ENCODE data around the gene FKBP1A.
"Not testable (repeated sequence)": the region's sequence is repeated elsewhere in the genome, so short reads cannot be mapped to it uniquely, and the experiment has no call there.

DNA sequence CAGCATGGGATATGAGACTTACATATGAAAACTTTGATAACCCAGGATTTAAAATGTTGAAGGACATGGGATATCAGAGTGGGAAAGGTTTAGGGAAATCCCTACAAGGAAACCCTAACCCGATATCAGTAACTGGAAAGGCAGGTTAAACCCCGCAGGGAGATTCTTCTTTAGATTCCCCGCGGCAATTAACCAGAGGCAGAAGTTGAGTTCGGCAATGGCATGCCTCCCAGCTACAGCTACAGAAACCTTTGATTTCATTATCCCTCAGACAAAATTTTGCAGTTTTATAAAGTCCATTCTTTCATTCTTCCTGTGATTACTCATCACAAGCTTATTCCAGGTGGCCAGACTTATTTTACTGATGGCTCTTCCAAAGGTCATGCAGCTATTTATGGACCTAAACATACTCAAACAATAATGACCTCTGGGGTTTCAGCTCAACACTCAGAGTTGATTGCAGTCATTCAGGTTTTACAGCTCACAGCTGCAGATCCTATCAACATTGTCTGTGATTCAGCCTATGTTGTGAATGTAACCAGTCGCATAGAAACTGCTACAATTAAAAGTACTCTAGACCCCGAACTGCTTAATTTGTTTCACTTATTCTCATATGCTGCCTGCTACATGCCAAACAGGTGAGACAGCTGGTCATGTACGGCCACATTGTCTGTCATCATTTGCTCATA, 7.0 kb upstream of the FKBP1A start:
- TF ChIP-seq, protein P1, sequence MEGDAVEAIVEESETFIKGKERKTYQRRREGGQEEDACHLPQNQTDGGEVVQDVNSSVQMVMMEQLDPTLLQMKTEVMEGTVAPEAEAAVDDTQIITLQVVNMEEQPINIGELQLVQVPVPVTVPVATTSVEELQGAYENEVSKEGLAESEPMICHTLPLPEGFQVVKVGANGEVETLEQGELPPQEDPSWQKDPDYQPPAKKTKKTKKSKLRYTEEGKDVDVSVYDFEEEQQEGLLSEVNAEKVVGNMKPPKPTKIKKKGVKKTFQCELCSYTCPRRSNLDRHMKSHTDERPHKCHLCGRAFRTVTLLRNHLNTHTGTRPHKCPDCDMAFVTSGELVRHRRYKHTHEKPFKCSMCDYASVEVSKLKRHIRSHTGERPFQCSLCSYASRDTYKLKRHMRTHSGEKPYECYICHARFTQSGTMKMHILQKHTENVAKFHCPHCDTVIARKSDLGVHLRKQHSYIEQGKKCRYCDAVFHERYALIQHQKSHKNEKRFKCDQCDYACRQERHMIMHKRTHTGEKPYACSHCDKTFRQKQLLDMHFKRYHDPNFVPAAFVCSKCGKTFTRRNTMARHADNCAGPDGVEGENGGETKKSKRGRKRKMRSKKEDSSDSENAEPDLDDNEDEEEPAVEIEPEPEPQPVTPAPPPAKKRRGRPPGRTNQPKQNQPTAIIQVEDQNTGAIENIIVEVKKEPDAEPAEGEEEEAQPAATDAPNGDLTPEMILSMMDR (IDR thresholded peaks at IDR 0.05) = not testable (repeated sequence)
- not testable (repeated sequence) for TF ChIP-seq POLR2A (IDR thresholded peaks at IDR 0.05)

Data from adrenal gland (tissue), 5 donors.